Measurements from ENCODE around the gene WFDC8. TPM values are rescaled to one million over a fixed set of nuclear protein-coding genes. Genes with fewer than 3 reads are reported as not detected.

The WFDC8 gene
- total RNA-seq (not detected), polyA plus RNA-seq (ENCODE audit: insufficient read depth, low read depth, low replicate concordance) (not detected)
- long read RNA-seq, donor 1: 0 reads
- long read RNA-seq, donor 2: 0 reads

DNA sequence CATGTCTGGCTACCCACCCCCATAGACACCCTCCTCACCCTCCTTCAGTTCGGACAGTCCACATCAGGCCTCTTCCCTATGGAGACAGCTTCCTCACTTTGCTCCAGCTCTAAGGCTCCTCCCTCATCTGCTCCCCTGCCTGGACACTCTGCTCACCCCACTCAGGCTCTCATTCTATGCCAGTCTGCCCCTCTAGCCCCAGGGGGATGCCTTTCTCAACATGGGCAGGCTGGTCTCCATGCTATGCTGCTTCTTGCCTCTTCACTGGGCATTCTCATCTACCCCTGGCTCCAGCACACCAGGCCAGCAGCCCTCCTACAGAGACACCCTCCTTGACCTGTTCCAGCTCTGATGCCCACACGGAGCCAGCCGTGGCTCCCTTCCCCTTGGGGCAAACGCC lies at the start of gene WFDC8:
Gene WFDC8, minus strand, starts transcription at position 101 of the 400 bp plus-strand sequence. Its CDS starts 37 bp downstream, at position 64.
- no peaks in the 10 kb centered on the region for H3K4me1 ChIP-seq
- WGBS, 2 donors: 69 to 75% methylated on average over 4 of the region's 4 CpGs
- no peak within 1 kb of the TSS for H3K27ac ChIP-seq
- no peaks in the 10 kb centered on the region for H3K9me3 ChIP-seq
- H3K36me3 ChIP-seq (ENCODE audit: low read depth, missing control alignments): no peaks in the 10 kb centered on the region
- no peak for DNase-seq
- intact Hi-C loops (cut with DNase I; ENCODE audit: low total_unique reads): no loop called here
- H3K27me3 ChIP-seq: no peaks in the 10 kb centered on the region
- TF ChIP-seq, protein P1, sequence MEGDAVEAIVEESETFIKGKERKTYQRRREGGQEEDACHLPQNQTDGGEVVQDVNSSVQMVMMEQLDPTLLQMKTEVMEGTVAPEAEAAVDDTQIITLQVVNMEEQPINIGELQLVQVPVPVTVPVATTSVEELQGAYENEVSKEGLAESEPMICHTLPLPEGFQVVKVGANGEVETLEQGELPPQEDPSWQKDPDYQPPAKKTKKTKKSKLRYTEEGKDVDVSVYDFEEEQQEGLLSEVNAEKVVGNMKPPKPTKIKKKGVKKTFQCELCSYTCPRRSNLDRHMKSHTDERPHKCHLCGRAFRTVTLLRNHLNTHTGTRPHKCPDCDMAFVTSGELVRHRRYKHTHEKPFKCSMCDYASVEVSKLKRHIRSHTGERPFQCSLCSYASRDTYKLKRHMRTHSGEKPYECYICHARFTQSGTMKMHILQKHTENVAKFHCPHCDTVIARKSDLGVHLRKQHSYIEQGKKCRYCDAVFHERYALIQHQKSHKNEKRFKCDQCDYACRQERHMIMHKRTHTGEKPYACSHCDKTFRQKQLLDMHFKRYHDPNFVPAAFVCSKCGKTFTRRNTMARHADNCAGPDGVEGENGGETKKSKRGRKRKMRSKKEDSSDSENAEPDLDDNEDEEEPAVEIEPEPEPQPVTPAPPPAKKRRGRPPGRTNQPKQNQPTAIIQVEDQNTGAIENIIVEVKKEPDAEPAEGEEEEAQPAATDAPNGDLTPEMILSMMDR (IDR thresholded peaks at IDR 0.05): no peak
- TF ChIP-seq POLR2A (IDR thresholded peaks at IDR 0.05): no peak
- H3K4me3 ChIP-seq: no peak within 1 kb of the TSS

GRCh38 chr20:45626540-45626939 lies 47.5 kb upstream of the WFDC8 start:
- TF ChIP-seq, protein P1 (IDR thresholded peaks at IDR 0.05): no peak
- TF ChIP-seq POLR2A (IDR thresholded peaks at IDR 0.05): no peak
- Histone ChIP-seq H3K4me3 (no peak overlapping the region), H3K9me3 (no peaks in the 10 kb centered on the region), H3K27me3 (no peaks in the 10 kb centered on the region), H3K27ac (no peak overlapping the region), H3K4me1 (no peaks in the 10 kb centered on the region), H3K36me3 (ENCODE audit: low read depth, missing control alignments) (no peaks in the 10 kb centered on the region)
- no peak for DNase-seq
- intact Hi-C loops (cut with DNase I; ENCODE audit: low total_unique reads): no loop called here
- WGBS, 2 donors: 82 to 85% methylated on average over 2 of the region's 2 CpGs

- Histone ChIP-seq H3K4me1 (no peaks in the 10 kb centered on the region), H3K4me3 (no peak overlapping the region), H3K36me3 (ENCODE audit: low read depth, missing control alignments) (no peaks in the 10 kb centered on the region), H3K9me3 (no peaks in the 10 kb centered on the region), H3K27ac (no peak overlapping the region), H3K27me3 (no peaks in the 10 kb centered on the region)
- DNase-seq: no peak
- intact Hi-C loops (cut with DNase I; ENCODE audit: low total_unique reads): no loop called here
- WGBS, 2 donors: 85 to 94% methylated on average over 2 of the region's 2 CpGs
- no peak for TF ChIP-seq POLR2A (IDR thresholded peaks at IDR 0.05)
- TF ChIP-seq, protein P1 (IDR thresholded peaks at IDR 0.05): no peak
Observed at GRCh38 chr20:45621593-45621992, 42.5 kb upstream of the WFDC8 start.

DNA sequence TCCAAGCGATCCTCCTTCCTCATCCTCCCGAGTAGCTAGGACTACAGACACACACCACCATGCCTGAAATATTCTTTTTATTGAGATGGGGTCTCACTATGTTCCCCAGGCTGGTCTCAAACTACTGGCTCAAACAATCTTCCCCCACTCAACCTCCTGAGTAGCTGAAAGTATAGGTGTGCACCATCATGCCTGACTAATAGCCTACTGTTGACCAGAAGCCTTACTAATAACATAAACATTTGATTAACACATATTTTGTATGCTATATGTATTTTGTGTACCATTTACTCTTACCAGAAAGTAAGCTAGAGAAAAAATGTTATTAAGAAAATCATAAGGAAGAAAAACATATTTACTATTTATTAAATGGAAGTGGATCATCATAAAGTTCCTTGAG lies 38.5 kb upstream of the WFDC8 start:
- no peaks in the 10 kb centered on the region for H3K27me3 ChIP-seq
- WGBS, 2 donors: 93 to 98% methylated on average over 2 of the region's 2 CpGs
- H3K4me3 ChIP-seq: no peak overlapping the region
- DNase-seq: no peak
- H3K9me3 ChIP-seq: no peaks in the 10 kb centered on the region
- no peak for TF ChIP-seq POLR2A (IDR thresholded peaks at IDR 0.05)
- TF ChIP-seq, protein P1 (IDR thresholded peaks at IDR 0.05): no peak
- no peaks in the 10 kb centered on the region for H3K4me1 ChIP-seq
- intact Hi-C loops (cut with DNase I; ENCODE audit: low total_unique reads): no loop called here
- H3K36me3 ChIP-seq (ENCODE audit: low read depth, missing control alignments): no peaks in the 10 kb centered on the region
- no peak overlapping the region for H3K27ac ChIP-seq

GRCh38 chr20:45612314-45612713 lies 33.2 kb upstream of the WFDC8 start:
- no peaks in the 10 kb centered on the region for H3K27me3 ChIP-seq
- H3K4me1 ChIP-seq: no peaks in the 10 kb centered on the region
- no peak for DNase-seq
- no peak overlapping the region for H3K4me3 ChIP-seq
- no peak overlapping the region for H3K27ac ChIP-seq
- intact Hi-C loops (cut with DNase I; ENCODE audit: low total_unique reads): no loop called here
- TF ChIP-seq, protein P1 (IDR thresholded peaks at IDR 0.05): no peak
- TF ChIP-seq POLR2A (IDR thresholded peaks at IDR 0.05): no peak
- H3K36me3 ChIP-seq (ENCODE audit: low read depth, missing control alignments): no peaks in the 10 kb centered on the region
- no peaks in the 10 kb centered on the region for H3K9me3 ChIP-seq

Measured in testis (tissue), 5 donors.